ENCODE results near the gene KATNB1. TPM values are rescaled to one million over a fixed set of nuclear protein-coding genes. Genes with fewer than 3 reads are reported as not detected.

The KATNB1 gene
- total RNA-seq, 1 experiment from 2014 or later: 32.2 TPM

GRCh38 chr16:57797216-57797525 lies 61.6 kb downstream of the KATNB1 start:
- Histone ChIP-seq H3K9me2 (ENCODE audit: insufficient read depth) (no peaks in the 10 kb centered on the region), H3K4me2 (ENCODE audit: low read length) (peak overlapping the region; percentile 55; the same call in 1 of the 2 replicates), H3K79me2 (ENCODE audit: insufficient read depth, low read length) (peaks cover 23% of the 10 kb centered on the region; the same call in 1 of the 2 replicates), H3K36me3 (ENCODE audit: control insufficient read depth in 1 of 2, insufficient read depth in 2 of 2, low read length in 2 of 2) (peaks cover 2% of the 10 kb centered on the region in 2 experiments; a peak in 3 of 4 replicates), H3K9ac (ENCODE audit: low read length) (peak overlapping the region; percentile 20; the same call in 1 of the 2 replicates), H3K4me3 (replicated peaks in 1 of 2; ENCODE audit: low read depth in 1 of 2, low read length in 2 of 2) (no peak overlapping the region), H3K27ac (ENCODE audit: low read depth, low read length) (peak overlapping the region; percentile 33; the same call in 1 of the 2 replicates), H3K27me3 (ENCODE audit: insufficient read depth, low read length) (no peaks in the 10 kb centered on the region), H2AFZ (ENCODE audit: low read depth, low read length, poor library complexity, severe bottlenecking) (no peak overlapping the region), H4K20me1 (ENCODE audit: insufficient read depth) (no peaks in the 10 kb centered on the region), H3K9me3 (ENCODE audit: control insufficient read depth in 1 of 2, insufficient read depth in 1 of 2, low read depth in 1 of 2, low read length in 2 of 2) (no peaks in the 10 kb centered on the region), H3K4me1 (ENCODE audit: control insufficient read depth in 1 of 2, insufficient read depth in 2 of 2, low read length in 2 of 2) (peaks cover 56 to 63% of the 10 kb centered on the region in 2 experiments)
- ChIA-PET CTCF (interaction anchor here (1.0 kb wide), 1 partner anchor 66 kb away, joined by 3 read pairs; no protein-coding TSS in a partner anchor), POLR2A (interaction anchor here (1.3 kb wide), 1 partner anchor 12 kb away, joined by 3 read pairs; no protein-coding TSS in a partner anchor), RAD21 (ENCODE audit: low non-redundant PET in 1 of 2, low total read pairs in 2 of 2, uncharacterized antibody in 2 of 2, unreplicated experiment in 2 of 2) (no interaction called here)
- no TSS peak for BruUV-seq (replicated peaks)
- intact Hi-C loops (cut with micrococcal nuclease): loop anchor here (2.0 kb wide), 1 partner anchor 66 kb away; no protein-coding TSS in a partner anchor
- no peak for DNase-seq (ENCODE audit: low read depth, low spot score)
- TF ChIP-seq ZFX (IDR thresholded peaks at IDR 0.05) (no peak), ZBTB33 (IDR thresholded peaks at IDR 0.05; ENCODE audit: extremely low read depth, insufficient replicate concordance, low read length) (no peak), JUND (IDR thresholded peaks at IDR 0.05) (no peak), REST (IDR thresholded peaks at IDR 0.05; ENCODE audit: low read depth) (no peak), MAX (IDR thresholded peaks at IDR 0.05) (no peak), ZNF274 (IDR thresholded peaks at IDR 0.05; ENCODE audit: low read depth, low read length) (no peak), SIN3A (IDR thresholded peaks at IDR 0.05; ENCODE audit: low read depth) (no peak), CTCF (IDR thresholded peaks at IDR 0.05 in 2 of 3, conservative IDR thresholded peaks at IDR 0.05 in 1 of 3; ENCODE audit: borderline replicate concordance in 1 of 3, insufficient read depth in 1 of 3, low read depth in 2 of 3, low read length in 2 of 3) (no peak), CBX3 (IDR thresholded peaks at IDR 0.05; ENCODE audit: low read depth) (no peak)
- ATAC-seq: no peak
